HG03159 (cell line): Measurements from ENCODE around the gene KDM5B.
"Not testable (repeated sequence)": the region's sequence is repeated elsewhere in the genome, so short reads cannot be mapped to it uniquely, and the experiment has no call there.

Source experiments
- ATAC-seq: cut with Tn5 transposase; IDR thresholded peaks from one replicate; pipeline ENCODE4 v1.9.1; 2021; ENCODE audit warnings: mild to moderate bottlenecking, moderate library complexity; ENCODE audit not compliant: unreplicated experiment

The KDM5B gene

GRCh38 chr1:202815120-202815519 is 6.9 kb upstream of the KDM5B start:
- no peak for ATAC-seq

GRCh38 chr1:202812176-202813026 is 4.2 kb upstream of the KDM5B start:
- no peak for ATAC-seq

GRCh38 chr1:202811296-202812175 is 3.3 kb upstream of the KDM5B start:
- peak; percentile 10 for ATAC-seq

- peak; percentile 73 for ATAC-seq
Measured at GRCh38 chr1:202810615-202811295, 2.5 kb upstream of the KDM5B start, which contains the start of gene PCAT6. PCAT6 (plus strand) TSS chr1:202810954.

- ATAC-seq = no peak
Measured at GRCh38 chr1:202810193-202810614, 2.0 kb upstream of the KDM5B start.

- ATAC-seq = no peak
Measured at GRCh38 chr1:202809597-202810159, 1.5 kb upstream of the KDM5B start.

GRCh38 chr1:202807451-202807925 is 733 bp downstream of the KDM5B start:
- ATAC-seq = no peak

- no peak for ATAC-seq
Measured at GRCh38 chr1:202806845-202807450, 1.3 kb downstream of the KDM5B start.

- ATAC-seq = no peak
Measured at GRCh38 chr1:202805886-202806844, 2.1 kb downstream of the KDM5B start.

GRCh38 chr1:202804126-202804525 is 4.1 kb downstream of the KDM5B start:
- no peak for ATAC-seq

GRCh38 chr1:202802998-202803932 is 5.0 kb downstream of the KDM5B start:
- no peak for ATAC-seq

- no peak for ATAC-seq
Measured at GRCh38 chr1:202802034-202802433, 6.2 kb downstream of the KDM5B start.

- no peak for ATAC-seq
Measured at GRCh38 chr1:202801175-202801574, 7.0 kb downstream of the KDM5B start.

- ATAC-seq = no peak
Measured at GRCh38 chr1:202800742-202801141, 7.5 kb downstream of the KDM5B start.

GRCh38 chr1:202798792-202799331 is 9.4 kb downstream of the KDM5B start:
- no peak for ATAC-seq

GRCh38 chr1:202798260-202798659 is 10.0 kb downstream of the KDM5B start:
- no peak for ATAC-seq

GRCh38 chr1:202796670-202797069 is 11.6 kb downstream of the KDM5B start:
- no peak for ATAC-seq

GRCh38 chr1:202794931-202795330 is 13.3 kb downstream of the KDM5B start:
- ATAC-seq = not testable (repeated sequence)
